A172 (cell line): ENCODE data around the gene COX4I2. TPM values are rescaled to one million over a fixed set of nuclear protein-coding genes. Genes with fewer than 3 reads are reported as not detected.

Source experiments
- DNase-seq: peaks from one replicate; pipeline ENCODE4 v3.0.0-alpha.2; 2015; ENCODE audit warnings: low spot score
- total RNA-seq: library from RNA; depleted of rRNA; stranded (reverse); fragments of >200 nt; shearing (Covaris generic); gene quantifications from 2 replicates; pipeline ENCODE4 v1.2.3, GENCODE V29; 2014

Gene COX4I2
- total RNA-seq, 1 experiment from 2014 or later, result not detected

DNA sequence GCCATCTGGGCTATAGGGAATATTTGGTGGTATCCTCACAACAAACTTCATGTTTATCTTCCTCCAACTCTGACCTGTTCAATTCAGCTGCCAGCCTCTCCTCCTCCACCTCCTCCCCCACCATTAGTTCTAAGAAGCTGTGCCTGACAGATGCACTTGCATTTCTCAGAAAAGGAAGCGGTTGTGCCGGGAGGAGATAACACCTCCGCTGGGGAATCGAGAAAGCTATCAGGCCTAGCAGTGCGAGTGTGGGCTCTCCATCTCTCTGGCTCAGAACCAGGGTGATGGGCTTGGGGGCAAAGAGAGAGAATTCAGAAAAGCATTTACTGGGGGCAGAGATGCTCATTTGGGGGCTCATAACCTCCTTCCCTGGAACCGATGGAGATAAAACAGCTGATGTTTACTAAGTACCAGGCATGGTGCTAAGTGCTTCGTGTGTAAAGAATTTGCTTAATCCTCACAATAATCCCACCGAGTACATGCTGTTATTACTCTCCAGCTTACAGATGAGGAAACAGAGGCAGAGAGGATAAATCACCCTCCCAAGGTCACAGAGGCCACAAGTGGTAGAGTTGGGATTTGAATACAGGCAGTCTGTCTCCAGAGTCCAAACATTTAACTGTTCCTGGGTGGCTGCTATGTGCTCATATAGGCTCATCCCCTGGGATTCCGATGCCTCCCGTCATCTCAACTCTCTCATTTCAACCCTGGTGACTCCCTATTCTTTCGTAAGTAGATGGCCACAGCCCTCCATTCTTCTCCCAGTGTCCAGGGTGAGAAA, 38.3 kb downstream of the COX4I2 start:
- DNase-seq, result peak; percentile 61

GRCh38 chr20:31676609-31676989, 38.9 kb downstream of the COX4I2 start:
- DNase-seq, result no peak

- DNase-seq, result no peak
Observed at GRCh38 chr20:31677553-31678260, 40.0 kb downstream of the COX4I2 start.

- peak; percentile 80 for DNase-seq
Observed at GRCh38 chr20:31678389-31679356, 41.0 kb downstream of the COX4I2 start.

- no peak for DNase-seq
Observed at GRCh38 chr20:31679357-31680285, 41.9 kb downstream of the COX4I2 start.

- no peak for DNase-seq
Observed at GRCh38 chr20:31680286-31681127, 42.8 kb downstream of the COX4I2 start.

GRCh38 chr20:31681128-31681727, 43.5 kb downstream of the COX4I2 start:
- peak; percentile 52 for DNase-seq

DNA sequence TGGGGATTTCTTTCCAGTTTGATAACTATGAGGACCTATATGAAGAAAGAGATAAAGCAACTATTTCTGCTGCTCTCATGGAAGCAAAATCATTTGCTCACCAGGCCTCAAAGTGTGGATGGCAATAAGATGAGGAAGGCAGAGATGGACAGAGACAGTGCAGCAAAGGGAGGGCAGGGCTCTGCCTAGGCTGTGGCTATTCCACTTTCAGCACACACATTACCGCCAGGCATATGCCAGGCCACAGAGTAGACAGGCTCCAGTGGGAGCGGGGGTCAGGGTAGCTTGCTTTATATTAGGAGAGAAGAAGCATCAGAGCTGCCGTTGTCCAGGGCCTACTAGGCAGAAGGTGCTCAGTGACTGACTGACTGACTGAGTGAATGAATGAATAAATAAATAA, 44.1 kb downstream of the COX4I2 start:
- no peak for DNase-seq

DNA sequence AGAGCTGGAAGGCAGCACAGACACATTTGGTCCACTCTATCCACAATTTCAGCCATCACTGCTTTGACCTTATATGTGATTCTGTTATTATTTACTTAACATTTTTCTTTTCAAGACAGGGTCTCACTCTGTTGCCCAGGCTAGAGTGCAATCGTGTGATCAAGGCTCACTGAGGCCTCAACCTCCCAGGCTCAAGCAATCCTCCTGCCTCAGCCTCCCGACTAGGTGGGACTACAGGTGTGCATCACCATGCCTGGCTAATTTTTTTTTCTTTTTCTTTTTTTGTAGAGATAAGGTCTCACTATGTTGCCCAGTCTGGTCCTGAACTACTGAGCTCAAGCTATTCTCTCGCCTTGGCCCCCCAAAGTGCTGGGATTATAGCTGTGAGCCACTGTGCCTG, 44.6 kb downstream of the COX4I2 start:
- no peak for DNase-seq

DNA sequence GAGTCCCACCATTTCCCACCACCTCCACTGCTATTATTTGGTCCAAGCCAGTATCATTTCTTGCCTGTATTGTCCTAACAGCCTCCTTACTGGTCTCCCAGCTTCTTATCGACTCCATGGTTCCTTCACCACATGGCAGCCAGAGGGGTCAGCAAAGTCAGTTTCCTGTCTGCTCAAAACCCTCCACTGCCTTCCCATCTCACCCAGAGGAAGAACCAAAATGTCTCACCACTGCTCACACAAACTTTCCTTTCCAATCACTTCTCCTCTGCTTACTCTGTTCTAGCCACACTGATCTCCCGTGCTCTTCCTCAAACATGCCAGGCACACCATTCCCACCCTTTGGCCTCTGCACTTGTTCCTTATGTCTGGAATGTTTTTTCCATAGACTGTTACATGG, 45.2 kb downstream of the COX4I2 start:
- no peak for DNase-seq

DNA sequence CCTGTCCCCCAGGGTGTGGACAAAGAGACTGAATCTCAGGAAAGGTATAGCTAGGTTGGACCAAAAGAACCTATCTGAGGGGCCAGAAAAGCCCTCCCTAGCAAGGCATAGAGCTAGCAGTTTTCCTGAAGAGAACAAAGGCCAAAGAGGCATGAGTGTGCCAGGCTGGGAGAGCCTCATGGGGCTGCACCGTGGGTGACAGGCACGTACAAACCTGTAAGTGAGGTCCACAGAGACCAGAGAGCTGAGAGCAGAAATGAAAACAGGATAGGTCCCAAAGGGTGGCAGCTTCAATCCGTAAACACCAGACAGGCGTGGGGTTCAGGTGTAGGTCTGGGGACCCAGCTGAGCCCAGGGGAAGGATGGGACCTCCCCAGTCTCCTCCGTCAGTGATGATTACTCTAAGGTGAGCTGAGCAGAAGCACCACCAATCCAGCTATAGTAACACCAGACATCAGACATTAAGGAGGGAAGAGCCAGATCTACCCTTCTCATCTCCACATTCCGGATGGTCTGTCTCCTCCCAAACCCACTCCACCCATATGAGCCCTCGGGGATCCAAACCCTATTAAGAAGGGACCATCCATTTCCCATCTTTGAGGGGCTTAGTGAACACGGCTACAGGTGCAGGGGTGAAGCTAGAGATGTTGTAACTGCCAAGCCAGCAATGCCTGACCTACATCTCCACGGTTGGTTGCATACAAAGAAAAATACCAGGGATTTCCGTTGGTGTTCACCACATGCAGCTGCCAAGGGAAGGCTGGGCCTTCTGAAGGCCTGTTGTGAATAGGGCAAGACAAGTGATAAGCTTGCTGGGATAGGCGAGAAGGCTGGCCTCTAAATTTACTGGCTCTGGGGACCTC, 46.7 kb downstream of the COX4I2 start:
- no peak for DNase-seq

DNA sequence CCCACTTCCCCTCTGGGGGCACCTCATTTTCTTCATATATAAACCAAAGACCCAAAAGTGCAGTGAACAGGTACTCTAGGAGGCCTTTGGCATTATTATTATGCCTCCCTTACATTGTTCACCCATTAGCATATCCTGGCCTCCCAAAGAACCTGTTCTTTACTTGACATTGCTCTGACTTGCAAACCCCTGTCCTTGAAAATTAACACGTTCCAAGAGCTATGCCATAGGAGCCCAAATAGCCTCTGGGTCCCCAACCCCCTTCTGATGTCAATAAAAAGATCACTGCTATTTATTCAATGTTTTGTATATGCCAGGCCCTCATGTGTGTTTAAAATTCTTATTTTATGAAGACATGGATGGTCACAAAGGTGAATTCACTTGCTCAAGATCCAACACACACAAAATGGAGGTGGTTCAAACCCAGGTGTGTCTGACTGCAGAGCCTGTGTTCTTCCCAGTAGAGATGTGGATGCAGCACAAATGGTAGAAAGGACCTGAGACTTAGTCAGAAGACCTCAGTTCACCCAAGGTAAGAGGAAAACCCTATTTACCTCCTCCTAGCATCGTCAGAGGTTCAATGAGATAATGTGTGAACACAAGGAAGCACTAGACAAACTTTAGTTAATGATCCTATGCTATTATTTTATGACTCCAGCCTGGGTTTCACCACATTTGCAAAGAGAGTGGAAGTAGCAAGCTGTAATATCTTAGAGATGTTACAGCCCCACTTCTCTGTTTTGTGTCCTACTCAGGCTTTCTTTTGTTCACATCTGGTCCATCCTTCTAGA, 48.3 kb downstream of the COX4I2 start:
- DNase-seq, result no peak

DNA sequence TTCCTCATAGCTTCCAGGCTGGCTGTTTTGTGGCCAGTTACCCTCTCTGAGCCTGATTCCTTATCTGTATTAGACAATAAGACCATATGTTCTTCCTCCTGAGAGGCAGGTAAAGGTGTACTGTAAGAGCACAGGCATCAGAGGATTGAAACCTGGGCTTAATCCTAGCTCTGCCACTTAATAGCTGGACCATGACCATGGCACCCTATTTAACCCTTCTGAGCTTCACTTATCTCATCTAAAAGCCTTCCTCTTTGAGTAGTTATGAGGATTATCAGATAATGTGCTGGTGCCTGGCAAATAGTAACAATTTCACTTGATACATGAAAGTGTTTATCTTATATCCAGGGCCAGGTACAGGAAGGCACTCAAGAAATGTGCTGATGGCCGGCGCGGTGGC, 50.1 kb downstream of the COX4I2 start:
- no peak for DNase-seq

GRCh38 chr20:31689141-31689540, 51.4 kb downstream of the COX4I2 start:
- no peak for DNase-seq

GRCh38 chr20:31690124-31690666, 52.5 kb downstream of the COX4I2 start:
- DNase-seq, result no peak

GRCh38 chr20:31691646-31692275, 54.0 kb downstream of the COX4I2 start:
- peak; percentile 57 for DNase-seq

GRCh38 chr20:31693402-31693801, 55.7 kb downstream of the COX4I2 start:
- no peak for DNase-seq
